Ishikawa (cell line): ENCODE results near the gene MGMT.

Experiments
- CEBPB ChIP-seq: IDR thresholded peaks from 2 replicates; pipeline ENCODE4 v1.6.1; 2012
- CREB1 ChIP-seq: IDR thresholded peaks from 2 replicates; pipeline ENCODE4 v1.6.1; 2012; ENCODE audit warnings: low read depth
- EGR1 ChIP-seq: IDR thresholded peaks from 2 replicates; pipeline ENCODE4 v1.6.1; 2012
- EP300 ChIP-seq: IDR thresholded peaks from 2 replicates; pipeline ENCODE4 v1.6.1; 2012; ENCODE audit warnings: borderline replicate concordance
- FOXM1 ChIP-seq: IDR thresholded peaks from 2 replicates; pipeline ENCODE4 v1.6.1; 2012; ENCODE audit warnings: low read depth, borderline replicate concordance
- NFIC ChIP-seq: IDR thresholded peaks from 2 replicates; pipeline ENCODE4 v1.6.1; 2012
- RAD21 ChIP-seq: IDR thresholded peaks from 2 replicates; pipeline ENCODE4 v1.6.1; 2012; ENCODE audit warnings: low read depth
- TAF1 ChIP-seq: IDR thresholded peaks from 2 replicates; pipeline ENCODE4 v1.6.1; 2012; ENCODE audit warnings: low read depth, mild to moderate bottlenecking
- TCF12 ChIP-seq: IDR thresholded peaks from 2 replicates; pipeline ENCODE4 v1.6.1; 2012; ENCODE audit warnings: low read depth
- TEAD4 ChIP-seq: IDR thresholded peaks from 2 replicates; pipeline ENCODE4 v1.6.1; 2012
- YY1 ChIP-seq: IDR thresholded peaks from 2 replicates; pipeline ENCODE4 v1.6.1; 2012; ENCODE audit warnings: low read depth
- ZBTB7A ChIP-seq: IDR thresholded peaks from 2 replicates; pipeline ENCODE4 v1.6.1; 2012; ENCODE audit warnings: low read depth
- TF ChIP-seq, protein P1 (sequence below): IDR thresholded peaks from 2 replicates; pipeline ENCODE4 v1.6.1; 2012; ENCODE audit warnings: low read depth, mild to moderate bottlenecking
- TF ChIP-seq, protein P2 (sequence below): IDR thresholded peaks from 2 replicates; pipeline ENCODE4 v1.6.1; 2012
- TF ChIP-seq, protein P3 (sequence below): IDR thresholded peaks from 2 replicates; pipeline ENCODE4 v1.6.1; 2012

MGMT gene

DNA sequence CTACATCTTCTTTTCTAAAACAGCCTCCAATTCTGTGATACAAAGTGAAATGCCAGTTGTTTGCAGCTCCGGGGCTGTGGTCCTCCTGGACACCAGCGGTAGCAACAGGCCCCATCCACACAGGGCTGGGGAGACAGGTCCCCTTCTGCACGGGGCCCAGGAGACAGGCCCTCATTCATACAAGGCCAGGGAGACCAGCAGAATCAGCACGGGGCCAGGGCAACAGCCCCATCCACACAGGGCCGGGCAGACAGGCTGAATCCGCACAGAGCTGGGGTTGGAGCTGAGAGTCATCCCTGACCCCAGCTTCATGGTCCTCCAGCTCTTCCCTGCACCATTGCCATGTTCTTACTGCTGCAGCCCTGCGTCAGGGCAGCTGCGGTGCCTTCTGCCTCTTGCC lies 238.6 kb downstream of the MGMT start:
- TF ChIP-seq YY1, result no peak
- no peak for TF ChIP-seq TEAD4
- TF ChIP-seq CREB1, result no peak
- TF ChIP-seq, protein P1, sequence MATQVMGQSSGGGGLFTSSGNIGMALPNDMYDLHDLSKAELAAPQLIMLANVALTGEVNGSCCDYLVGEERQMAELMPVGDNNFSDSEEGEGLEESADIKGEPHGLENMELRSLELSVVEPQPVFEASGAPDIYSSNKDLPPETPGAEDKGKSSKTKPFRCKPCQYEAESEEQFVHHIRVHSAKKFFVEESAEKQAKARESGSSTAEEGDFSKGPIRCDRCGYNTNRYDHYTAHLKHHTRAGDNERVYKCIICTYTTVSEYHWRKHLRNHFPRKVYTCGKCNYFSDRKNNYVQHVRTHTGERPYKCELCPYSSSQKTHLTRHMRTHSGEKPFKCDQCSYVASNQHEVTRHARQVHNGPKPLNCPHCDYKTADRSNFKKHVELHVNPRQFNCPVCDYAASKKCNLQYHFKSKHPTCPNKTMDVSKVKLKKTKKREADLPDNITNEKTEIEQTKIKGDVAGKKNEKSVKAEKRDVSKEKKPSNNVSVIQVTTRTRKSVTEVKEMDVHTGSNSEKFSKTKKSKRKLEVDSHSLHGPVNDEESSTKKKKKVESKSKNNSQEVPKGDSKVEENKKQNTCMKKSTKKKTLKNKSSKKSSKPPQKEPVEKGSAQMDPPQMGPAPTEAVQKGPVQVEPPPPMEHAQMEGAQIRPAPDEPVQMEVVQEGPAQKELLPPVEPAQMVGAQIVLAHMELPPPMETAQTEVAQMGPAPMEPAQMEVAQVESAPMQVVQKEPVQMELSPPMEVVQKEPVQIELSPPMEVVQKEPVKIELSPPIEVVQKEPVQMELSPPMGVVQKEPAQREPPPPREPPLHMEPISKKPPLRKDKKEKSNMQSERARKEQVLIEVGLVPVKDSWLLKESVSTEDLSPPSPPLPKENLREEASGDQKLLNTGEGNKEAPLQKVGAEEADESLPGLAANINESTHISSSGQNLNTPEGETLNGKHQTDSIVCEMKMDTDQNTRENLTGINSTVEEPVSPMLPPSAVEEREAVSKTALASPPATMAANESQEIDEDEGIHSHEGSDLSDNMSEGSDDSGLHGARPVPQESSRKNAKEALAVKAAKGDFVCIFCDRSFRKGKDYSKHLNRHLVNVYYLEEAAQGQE, result no peak
- TF ChIP-seq TAF1, result no peak
- TF ChIP-seq FOXM1, result no peak

DNA sequence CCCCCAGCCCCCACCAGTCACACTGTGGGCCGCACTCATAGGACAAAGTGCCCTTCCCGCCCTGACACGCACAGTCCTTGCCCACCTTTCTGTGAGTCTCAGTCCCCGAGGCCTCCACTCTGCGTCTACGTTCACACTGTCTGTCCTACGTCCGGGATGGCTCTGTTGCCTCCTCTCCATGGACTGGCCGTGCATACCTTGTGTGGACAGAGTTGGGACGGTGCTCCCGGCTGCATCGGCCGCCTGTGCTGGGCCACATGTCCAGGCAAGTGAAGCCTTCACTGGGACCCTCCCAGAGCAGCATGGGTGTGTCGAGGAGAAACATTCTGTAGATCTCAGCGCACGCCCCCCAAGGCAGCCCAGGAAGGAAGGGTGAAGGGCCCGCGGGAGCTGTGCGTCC lies 239.0 kb downstream of the MGMT start:
- TF ChIP-seq CREB1 (no peak), TCF12 (no peak), NFIC (no peak), ZBTB7A (no peak), EP300 (no peak), CEBPB (no peak), TAF1 (no peak), YY1 (no peak), TEAD4 (no peak), RAD21 (no peak), EGR1 (no peak), FOXM1 (no peak)
- TF ChIP-seq, protein P1, result no peak
- TF ChIP-seq, protein P2, sequence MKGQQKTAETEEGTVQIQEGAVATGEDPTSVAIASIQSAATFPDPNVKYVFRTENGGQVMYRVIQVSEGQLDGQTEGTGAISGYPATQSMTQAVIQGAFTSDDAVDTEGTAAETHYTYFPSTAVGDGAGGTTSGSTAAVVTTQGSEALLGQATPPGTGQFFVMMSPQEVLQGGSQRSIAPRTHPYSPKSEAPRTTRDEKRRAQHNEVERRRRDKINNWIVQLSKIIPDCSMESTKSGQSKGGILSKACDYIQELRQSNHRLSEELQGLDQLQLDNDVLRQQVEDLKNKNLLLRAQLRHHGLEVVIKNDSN, result no peak
- TF ChIP-seq, protein P3, sequence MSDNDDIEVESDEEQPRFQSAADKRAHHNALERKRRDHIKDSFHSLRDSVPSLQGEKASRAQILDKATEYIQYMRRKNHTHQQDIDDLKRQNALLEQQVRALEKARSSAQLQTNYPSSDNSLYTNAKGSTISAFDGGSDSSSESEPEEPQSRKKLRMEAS, result no peak

DNA sequence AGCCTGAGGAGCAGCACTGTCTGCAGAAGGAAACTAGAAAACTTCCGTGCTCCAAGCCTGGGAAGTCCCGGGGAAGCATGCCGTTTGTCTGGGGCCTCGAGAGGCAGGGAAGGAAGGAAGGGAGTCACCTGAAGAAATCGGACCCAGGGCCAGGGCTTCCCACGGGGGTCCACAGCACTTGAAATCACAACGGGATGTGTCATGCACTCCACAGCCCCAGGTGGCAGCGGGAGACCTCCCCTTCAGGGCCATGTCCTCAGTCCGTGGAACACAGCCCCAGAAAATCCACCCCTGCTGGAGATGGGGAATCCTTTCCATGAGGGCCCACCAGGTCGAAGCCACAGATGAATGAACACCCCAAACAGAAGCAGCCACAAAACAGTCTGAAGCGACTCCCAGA lies 239.5 kb downstream of the MGMT start:
- TF ChIP-seq EGR1 (no peak), CREB1 (no peak), TCF12 (no peak), TEAD4 (no peak), FOXM1 (no peak)

DNA sequence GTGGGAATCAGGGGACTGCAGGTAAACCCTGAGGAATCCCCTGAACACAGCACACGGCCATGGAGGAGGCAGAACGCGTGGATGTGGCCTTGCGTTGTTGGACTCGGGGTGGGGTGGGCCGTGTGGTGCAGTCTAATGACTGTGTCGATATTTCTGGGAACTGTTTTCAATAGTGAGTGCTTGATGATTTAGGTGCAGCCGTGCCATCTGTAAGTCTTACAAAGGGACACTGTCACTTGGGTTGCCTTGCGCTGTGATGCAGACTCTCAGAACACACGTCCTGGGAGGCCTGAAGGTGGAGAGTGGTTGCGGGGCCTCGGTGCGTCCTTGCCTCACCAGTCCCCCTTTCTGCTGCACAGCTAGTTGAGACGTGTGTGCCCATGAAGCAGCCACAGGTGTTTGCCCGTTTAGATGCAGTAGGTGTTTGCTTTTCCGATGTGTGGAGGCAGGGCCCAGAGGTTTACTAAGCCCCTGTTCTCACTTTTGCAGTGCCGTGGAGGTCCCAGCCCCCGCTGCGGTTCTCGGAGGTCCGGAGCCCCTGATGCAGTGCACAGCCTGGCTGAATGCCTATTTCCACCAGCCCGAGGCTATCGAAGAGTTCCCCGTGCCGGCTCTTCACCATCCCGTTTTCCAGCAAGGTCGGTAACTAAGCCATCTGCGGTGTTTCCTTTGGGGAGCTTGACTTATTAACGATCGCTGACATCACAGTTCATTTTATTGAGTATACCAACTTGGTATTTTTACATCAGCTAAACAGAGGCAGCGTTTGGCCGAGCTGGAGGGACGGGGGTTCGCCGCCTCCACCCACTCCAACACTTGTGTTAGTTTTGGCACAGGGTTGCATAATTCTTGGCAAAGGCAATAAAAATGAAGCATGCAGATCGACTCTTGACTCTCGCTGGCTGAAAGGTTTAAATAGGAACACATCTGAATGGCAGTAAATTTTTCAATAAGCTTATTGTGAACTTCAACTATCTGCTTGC lies 240.7 kb downstream of the MGMT start:
- TF ChIP-seq RAD21 (no peak), CEBPB (no peak), TCF12 (no peak), EGR1 (no peak), TAF1 (no peak)

DNA sequence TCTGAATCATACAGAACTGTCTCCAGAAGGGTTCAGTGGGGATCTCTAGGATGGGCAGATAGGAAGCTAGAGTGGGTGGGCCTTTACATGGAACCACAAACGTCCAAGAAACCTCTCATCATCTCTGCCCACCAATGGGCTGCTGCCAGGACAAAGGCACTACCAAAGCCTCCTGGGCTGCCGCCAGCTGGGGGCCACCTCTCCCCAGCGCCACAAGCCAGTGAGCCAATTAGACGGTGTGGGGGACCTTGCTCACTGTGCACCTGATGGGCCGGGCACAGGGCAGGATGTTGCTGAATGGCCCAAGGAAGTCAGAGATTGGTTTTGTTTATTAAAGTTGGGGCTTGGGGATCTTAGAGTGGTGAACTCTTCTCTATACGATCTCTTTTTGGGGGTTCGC lies 242.1 kb downstream of the MGMT start:
- no peak for TF ChIP-seq FOXM1
- no peak for TF ChIP-seq EGR1
- TF ChIP-seq YY1, result no peak
- TF ChIP-seq RAD21, result no peak
- no peak for TF ChIP-seq TAF1
- TF ChIP-seq TCF12, result no peak
- no peak for TF ChIP-seq TEAD4
- TF ChIP-seq, protein P3, result no peak
- no peak for TF ChIP-seq ZBTB7A
- TF ChIP-seq CREB1, result no peak
- no peak for TF ChIP-seq CEBPB
- TF ChIP-seq NFIC, result no peak
- TF ChIP-seq, protein P2, result no peak
- no peak for TF ChIP-seq EP300
- TF ChIP-seq, protein P1, result no peak
